A172 (cell line): ENCODE results near the gene SLC7A7. TPM values are rescaled to one million over a fixed set of nuclear protein-coding genes. Genes with fewer than 3 reads are reported as not detected.
"Not testable (repeated sequence)": the region's sequence is repeated elsewhere in the genome, so short reads cannot be mapped to it uniquely, and the experiment has no call there.

ENCODE experiments used
- DNase-seq: peaks from one replicate; pipeline ENCODE4 v3.0.0-alpha.2; 2015; ENCODE audit warnings: low spot score
- total RNA-seq: library from RNA; depleted of rRNA; stranded (reverse); fragments of >200 nt; shearing (Covaris generic); gene quantifications from 2 replicates; pipeline ENCODE4 v1.2.3, GENCODE V29; 2014

SLC7A7 gene
- total RNA-seq, 1 experiment from 2014 or later: 0.74 TPM

DNA sequence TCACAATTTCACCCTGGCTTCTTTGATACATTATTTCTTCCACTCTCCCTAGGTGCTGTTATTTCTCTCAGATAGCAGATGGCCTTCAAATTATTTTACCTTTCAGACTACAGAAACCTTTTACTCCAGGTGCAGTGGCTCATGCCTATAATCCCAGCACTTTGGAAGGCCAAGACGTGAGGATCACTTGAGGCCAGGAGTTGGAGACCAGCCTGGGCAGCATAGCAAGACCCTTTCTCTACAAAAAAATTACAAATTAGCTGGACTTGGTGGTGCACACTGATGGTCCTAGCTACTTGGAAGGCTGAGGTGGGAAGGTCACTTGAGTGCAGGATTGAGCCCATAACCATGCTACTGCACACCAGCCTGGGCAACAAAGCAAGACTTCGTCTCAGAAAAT, 23.1 kb downstream of the SLC7A7 start:
- DNase-seq: no peak

DNA sequence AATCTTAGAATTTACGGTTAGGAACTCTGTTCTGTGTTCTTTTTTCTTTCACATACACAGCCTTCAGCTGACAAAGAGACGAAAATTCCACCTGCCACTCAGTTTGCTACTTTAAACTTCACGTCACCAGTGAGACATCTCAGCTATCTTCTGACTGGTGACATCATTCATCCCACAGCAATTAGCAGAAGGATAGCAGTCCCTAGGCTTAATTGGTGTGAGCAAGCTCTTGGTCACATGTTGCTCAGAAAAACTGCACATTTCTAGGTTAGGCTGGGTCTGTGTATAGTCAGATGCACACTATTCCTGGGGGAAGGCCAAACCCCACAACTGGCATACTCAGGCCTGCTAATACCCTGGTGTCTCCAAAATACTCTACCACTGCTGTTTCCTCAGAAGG, 23.9 kb downstream of the SLC7A7 start:
- DNase-seq: peak; percentile 78

GRCh38 chr14:22786685-22787084, 28.6 kb downstream of the SLC7A7 start:
- DNase-seq: no peak

DNA sequence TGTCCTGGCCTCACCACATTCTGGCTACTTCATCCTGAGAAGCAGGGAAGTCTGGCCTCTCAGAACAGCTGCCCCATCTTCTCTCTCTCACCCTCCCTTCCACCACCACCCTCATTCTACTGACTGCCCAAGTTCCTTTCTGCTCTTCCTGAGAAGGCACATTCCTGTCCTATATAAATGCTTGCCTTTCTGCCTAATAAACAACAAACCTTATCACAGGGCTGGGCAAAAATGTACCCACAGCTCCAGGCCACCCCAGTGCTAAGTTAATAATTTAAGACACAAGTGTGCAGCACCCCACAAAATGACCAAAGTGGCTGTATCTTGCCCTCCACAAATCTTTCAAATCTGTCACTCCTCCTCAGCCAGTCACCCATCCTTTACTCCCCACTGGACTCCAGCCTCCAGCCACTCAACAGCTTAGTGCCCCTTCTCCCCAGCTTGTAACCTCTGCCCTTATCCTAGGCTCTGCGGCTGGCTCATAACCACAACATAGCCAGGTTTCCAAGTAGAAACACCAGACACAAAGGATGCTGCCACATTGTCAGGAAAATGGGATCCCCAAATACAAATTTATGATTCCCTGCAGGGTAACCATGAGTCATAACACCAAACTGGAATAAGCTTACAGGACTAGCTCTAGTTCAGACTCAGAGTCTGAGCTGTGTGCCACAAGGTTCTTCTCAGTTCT, 33.8 kb downstream of the SLC7A7 start:
- DNase-seq: peak; percentile 65

GRCh38 chr14:22780941-22781300, 34.3 kb downstream of the SLC7A7 start:
- DNase-seq: no peak

- no peak for DNase-seq
Measured at GRCh38 chr14:22780105-22780679, 35.0 kb downstream of the SLC7A7 start.

DNA sequence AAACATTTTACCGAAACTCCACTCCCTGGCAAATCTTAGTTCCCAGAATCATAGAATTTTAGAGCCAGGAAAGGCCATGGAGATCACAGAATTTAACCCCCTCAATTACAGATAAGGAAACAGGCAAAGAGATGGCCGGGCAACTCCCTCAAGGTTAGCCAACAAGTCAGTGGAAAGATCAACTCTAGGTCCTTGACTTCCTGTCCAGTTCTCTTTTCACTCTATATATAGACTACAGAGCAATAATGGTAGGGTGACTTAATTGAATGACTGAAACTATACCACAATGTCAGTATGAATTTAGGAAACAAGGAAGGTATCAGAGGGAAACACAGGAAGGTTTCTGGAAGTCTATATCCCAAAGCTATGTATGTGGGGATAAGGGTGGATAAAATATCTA, 37.2 kb downstream of the SLC7A7 start:
- DNase-seq: no peak

DNA sequence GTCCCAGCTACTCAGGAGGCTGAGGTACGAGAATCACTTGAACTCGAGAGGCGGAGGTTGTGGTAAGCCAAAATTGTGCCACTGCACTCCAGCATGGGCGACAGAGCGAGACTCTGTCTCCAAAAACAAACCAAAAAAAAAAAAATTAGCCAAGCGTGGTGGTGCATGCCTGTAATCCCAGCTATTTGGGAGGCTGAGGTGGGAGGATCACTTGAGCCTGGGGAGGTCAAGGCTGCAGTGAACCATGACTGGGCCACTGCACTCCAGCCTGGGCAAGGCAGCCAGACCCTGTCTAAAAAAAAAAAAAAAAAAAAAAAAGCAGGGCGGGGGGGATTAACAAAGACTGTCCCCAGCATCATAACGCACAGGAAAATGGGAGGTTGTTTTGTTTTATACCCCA, 38.4 kb downstream of the SLC7A7 start:
- not testable (repeated sequence) for DNase-seq

DNA sequence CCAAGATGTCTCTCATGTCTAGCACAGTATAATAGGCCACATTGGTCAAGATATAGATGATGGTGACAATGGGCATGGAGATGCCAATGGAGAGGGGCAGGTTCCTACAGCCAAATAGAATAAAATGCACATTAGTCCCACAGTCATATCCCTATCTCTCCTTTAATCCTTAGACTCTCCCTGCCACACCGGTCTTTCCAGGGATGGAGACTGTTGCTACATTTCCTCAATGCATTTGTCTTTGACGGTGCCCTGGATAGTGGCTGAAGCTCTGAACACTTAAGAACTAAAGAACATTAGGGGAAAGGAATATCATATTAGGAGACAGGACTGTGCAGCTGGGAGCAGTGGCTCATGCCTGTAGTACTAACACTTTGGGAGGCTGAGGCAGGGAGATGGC, 39.0 kb downstream of the SLC7A7 start:
- DNase-seq: no peak

DNA sequence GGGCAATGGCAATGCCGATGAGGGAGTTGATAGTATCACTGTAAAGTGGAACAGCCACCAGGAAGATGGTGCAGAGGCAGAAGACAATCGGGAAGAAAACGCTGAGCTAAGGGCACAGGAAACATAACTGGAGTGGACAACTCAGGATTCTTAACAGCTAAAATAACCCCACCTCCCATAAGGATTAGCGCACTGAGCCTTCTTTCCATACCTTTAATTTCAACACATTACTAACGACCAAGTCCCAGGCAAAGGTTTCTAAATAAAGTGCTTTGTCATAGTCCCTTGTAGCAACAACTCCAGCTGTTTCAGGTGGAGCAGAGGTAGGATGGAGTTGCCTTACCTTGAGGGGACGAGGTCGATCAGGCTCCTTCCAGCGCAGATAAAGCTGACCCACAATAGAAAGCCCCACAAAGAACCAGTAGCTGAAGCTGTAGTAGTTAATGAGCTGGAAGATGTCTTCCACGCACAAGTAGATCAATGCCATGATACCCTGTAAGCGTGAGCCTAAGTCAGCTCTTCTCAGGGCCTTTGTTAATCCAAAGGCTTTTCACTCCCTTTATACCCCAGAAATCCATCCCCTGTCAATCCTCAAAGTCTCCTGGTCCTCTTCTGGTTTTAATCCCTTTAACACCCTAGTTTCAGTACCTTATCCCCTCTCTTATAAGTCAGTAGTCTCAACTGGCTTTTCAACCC, 41.1 kb downstream of the SLC7A7 start:
- DNase-seq: no peak

GRCh38 chr14:22773162-22774010, 41.8 kb downstream of the SLC7A7 start:
- no peak for DNase-seq

- DNase-seq: no peak
Measured at GRCh38 chr14:22772725-22773124, 42.5 kb downstream of the SLC7A7 start.

- DNase-seq: no peak
Measured at GRCh38 chr14:22770481-22771187, 44.6 kb downstream of the SLC7A7 start.

GRCh38 chr14:22769369-22769768, 45.9 kb downstream of the SLC7A7 start:
- DNase-seq: no peak

DNA sequence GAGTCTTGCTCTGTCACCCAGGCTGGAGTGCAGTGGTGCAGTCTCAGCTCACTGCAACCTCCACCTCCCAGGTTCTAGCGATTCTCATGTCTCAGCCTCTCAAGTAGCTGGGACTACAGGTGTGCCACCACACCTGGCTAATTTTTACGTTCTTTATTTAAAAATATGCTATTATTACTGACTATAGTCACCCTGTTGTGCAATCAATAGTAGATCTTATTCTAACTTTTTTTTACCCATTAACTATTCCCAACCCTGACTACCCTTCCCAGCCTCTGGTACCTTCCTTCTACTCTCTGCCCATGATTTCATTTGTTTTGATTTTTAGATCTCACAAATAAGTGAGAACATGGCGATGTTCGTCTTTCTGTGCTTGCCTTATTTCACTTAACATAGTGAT, 46.3 kb downstream of the SLC7A7 start:
- no peak for DNase-seq

DNA sequence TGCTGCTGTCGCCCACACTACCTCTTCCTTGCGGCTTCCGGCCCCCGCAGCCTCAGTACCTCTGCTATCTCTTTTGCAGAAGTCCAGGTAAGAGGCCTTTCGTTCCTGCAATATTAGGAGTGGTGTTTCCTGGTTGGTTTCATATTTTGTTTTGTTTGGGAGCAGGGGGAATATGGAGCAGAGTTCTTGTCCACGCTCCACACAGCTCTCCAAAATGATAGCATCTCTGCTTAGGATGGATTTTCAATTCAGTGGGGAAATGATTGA, 48.0 kb downstream of the SLC7A7 start:
- DNase-seq: no peak

DNA sequence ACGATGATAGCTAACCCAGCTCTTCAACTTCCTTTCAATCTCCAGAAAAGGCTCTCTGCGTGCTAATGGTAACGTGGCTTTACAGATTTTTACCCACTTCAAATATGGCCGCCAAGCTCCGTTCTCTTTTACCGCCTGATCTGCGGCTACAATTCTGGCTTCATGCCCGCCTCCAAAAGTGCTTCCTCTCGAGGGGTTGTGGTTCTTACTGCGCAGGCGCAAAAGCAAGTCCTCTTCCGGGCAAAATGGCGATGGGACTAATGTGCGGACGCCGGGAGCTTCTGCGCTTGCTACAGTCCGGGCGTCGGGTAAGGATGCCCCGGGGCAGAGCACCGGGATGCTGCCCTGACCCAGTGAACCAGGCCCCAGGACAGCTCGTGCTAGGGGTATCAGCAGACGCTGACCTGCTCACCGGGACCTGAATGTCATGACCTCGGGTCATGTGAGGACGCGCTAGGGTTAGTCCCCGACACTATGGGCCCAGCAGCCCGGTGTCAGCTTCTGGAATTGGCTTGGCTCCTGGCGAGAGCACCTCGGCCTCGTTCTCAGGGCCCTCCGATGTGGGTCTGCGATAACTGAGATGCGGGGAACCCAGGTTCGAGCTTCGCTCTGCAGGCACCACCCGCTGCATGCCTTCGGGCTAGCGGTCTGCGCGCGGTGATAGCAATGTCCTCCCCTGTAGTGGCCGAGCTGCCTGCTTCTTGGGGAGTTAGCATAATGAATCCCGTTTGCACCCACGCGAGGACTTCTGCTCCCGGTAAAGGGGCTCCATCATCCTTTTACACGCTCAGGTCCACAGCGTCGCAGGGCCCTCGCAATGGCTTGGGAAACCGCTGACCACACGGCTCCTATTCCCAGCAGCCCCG, 48.5 kb downstream of the SLC7A7 start, which contains the start of gene OXA1L:
Gene OXA1L, plus strand, starts transcription at position 232 of the 866 bp plus-strand sequence. Its CDS starts 14 bp downstream, at position 246.
- DNase-seq: peak; percentile 90

DNA sequence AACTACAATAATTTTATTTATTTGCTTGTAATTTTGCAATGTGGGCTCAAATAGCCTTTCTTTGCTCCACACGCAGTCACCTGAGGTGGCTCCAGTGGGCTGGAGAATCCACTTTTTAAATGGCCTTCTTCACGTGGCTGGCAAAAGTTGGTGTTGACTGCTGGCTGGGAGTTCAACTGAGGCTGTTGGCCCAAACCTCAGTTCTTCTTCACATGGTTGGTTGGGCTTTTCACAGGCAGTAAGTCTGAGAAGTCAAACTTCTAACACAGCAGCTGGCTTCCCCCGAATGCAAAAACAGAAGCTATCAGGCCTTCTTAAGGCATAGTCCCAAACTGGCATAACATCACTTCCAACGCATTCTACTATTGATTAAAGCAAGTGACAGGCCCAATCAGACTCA, 50.9 kb downstream of the SLC7A7 start:
- no peak for DNase-seq

- no peak for DNase-seq
Measured at GRCh38 chr14:22761734-22762133, 53.5 kb downstream of the SLC7A7 start.

DNA sequence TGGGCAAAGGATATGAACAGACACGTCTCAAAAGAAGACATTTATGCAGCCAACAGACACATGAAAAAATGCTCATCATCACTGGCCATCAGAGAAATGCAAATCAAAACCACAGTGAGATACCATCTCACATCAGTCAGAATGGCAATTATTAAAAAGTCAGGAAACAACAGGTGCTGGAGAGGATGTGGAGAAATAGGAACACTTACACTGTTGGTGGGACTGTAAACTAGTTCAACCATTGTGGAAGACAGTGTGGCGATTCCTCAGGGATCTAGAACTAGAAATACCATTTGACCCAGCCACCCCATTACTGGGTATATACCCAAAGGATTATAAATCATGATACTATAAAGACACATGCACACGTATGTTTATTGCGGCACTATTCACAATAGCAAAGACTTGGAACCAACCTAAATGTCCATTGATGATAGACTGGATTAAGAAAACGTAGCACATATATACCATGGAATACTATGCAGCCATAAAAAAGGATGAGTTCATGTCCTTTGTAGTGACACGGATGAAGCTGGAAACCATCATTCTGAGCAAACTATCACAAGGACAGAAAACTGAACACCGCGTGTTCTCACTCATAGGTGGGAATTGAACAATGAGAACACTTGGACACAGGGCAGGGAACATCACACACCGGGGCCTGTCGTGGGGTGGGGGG, 57.1 kb downstream of the SLC7A7 start:
- not testable (repeated sequence) for DNase-seq
